DND-41 (cell line): ENCODE results near the gene OR2T2.

ENCODE experiments used
- CTCF ChIP-seq: IDR thresholded peaks from 2 replicates; pipeline ENCODE4 v1.5.1; 2012; ENCODE audit warnings: borderline replicate concordance, low read length, moderate library complexity, mild to moderate bottlenecking; ENCODE audit not compliant: poor library complexity, severe bottlenecking; ENCODE audit errors: extremely low read depth
- EZH2 ChIP-seq: IDR thresholded peaks from 3 replicates; pipeline ENCODE4 v1.6.1; 2012; ENCODE audit warnings: borderline replicate concordance, low read depth, mild to moderate bottlenecking, moderate library complexity, low read length, inconsistent platforms; ENCODE audit not compliant: severe bottlenecking

GRCh38 chr1:248421384-248421783, 24.1 kb upstream of the OR2T2 start:
- TF ChIP-seq CTCF (no peak), EZH2 (no peak)
